Mesendoderm (in vitro differentiated cells): ENCODE data around the gene MSRB3.

Experiments used
- DNase-seq: peaks from one replicate; pipeline ENCODE4 v3.0.0; 2013
- H2AK5ac ChIP-seq: 2 replicates; pipeline ENCODE4 v1.6.1; 2013; ENCODE audit warnings: low read length, inconsistent platforms
- H2BK120ac ChIP-seq: 2 replicates; pipeline ENCODE4 v1.6.1; 2013; ENCODE audit warnings: low read depth, mild to moderate bottlenecking, low read length, moderate library complexity, mixed read lengths
- H2BK15ac ChIP-seq: replicated peaks from 2 replicates; pipeline ENCODE4 v1.6.1; 2013; ENCODE audit warnings: low read depth, mild to moderate bottlenecking, moderate library complexity
- H2BK5ac ChIP-seq: 2 replicates; pipeline ENCODE4 v1.6.1; 2013; ENCODE audit warnings: low read length, inconsistent platforms
- H3K18ac ChIP-seq: 2 replicates; pipeline ENCODE4 v1.6.1; 2013; ENCODE audit warnings: mild to moderate bottlenecking, low read length, mixed read lengths
- H3K23ac ChIP-seq: one replicate; pipeline ENCODE4 v1.6.1; 2013; ENCODE audit warnings: low read length
- H3K27ac ChIP-seq: 2 replicates; pipeline ENCODE4 v1.5.1; 2013; ENCODE audit warnings: low read depth, mild to moderate bottlenecking, inconsistent platforms, low read length, moderate library complexity
- H3K27me3 ChIP-seq: 2 replicates; pipeline ENCODE4 v1.6.1; 2013; ENCODE audit warnings: low read length, control low read depth, mild to moderate bottlenecking, inconsistent platforms; ENCODE audit not compliant: insufficient read depth, poor library complexity
- H3K36me3 ChIP-seq: 2 replicates; pipeline ENCODE4 v1.6.1; 2013; ENCODE audit warnings: low read length, inconsistent platforms; ENCODE audit not compliant: control insufficient read depth, insufficient read depth
- H3K4ac ChIP-seq: one replicate; pipeline ENCODE4 v1.6.1; 2013; ENCODE audit warnings: low read depth, mild to moderate bottlenecking, low read length, moderate library complexity
- H3K4me1 ChIP-seq: 2 replicates; pipeline ENCODE4 v1.6.1; 2013; ENCODE audit warnings: low read depth, low read length, inconsistent platforms; ENCODE audit not compliant: control insufficient read depth
- H3K4me2 ChIP-seq: 2 replicates; pipeline ENCODE4 v1.6.1; 2013; ENCODE audit warnings: low read length
- H3K4me3 ChIP-seq: 2 replicates; pipeline ENCODE4 v1.5.1; 2013; ENCODE audit warnings: mild to moderate bottlenecking, low read length
- H3K56ac ChIP-seq: one replicate; pipeline ENCODE4 v1.6.1; 2013; ENCODE audit warnings: low read length
- H3K79me1 ChIP-seq: 2 replicates; pipeline ENCODE4 v1.6.1; 2013; ENCODE audit warnings: low read length, inconsistent platforms
- H3K79me2 ChIP-seq: 2 replicates; pipeline ENCODE4 v1.6.1; 2013; ENCODE audit warnings: mild to moderate bottlenecking, low read length; ENCODE audit not compliant: control insufficient read depth, insufficient read depth
- H3K9ac ChIP-seq: 2 replicates; pipeline ENCODE4 v1.6.1; 2013; ENCODE audit warnings: low read length, inconsistent platforms
- H4K5ac ChIP-seq: one replicate; pipeline ENCODE4 v1.6.1; 2013; ENCODE audit warnings: low read length
- H4K8ac ChIP-seq: one replicate; pipeline ENCODE4 v1.6.1; 2013; ENCODE audit warnings: low read depth, mild to moderate bottlenecking, control low read depth, low read length, moderate library complexity
- WGBS: extraction: QIAGEN DNeasy Blood & Tissue Kit; methylation state at CpG from one replicate; pipeline ENCODE4 v1.1.7; 2013; ENCODE audit warnings: low lambda C conversion rate, missing lambda C conversion rate; ENCODE audit not compliant: insufficient coverage; ENCODE audit errors: extremely low coverage; 5-methylcytosine and 5-hydroxymethylcytosine counted together

MSRB3 gene

GRCh38 chr12:65408441-65408840 is 130.0 kb downstream of the MSRB3 start:
- Histone ChIP-seq H2BK120ac (no peak overlapping the region), H3K9ac (no peak overlapping the region), H4K8ac (no peak overlapping the region), H3K27me3 (no peaks in the 10 kb centered on the region), H3K4me1 (no peaks in the 10 kb centered on the region), H3K27ac (no peak overlapping the region), H3K4me3 (no peak overlapping the region), H3K79me1 (no peaks in the 10 kb centered on the region), H2BK15ac (no peak overlapping the region), H3K56ac (no peak overlapping the region), H3K4me2 (no peak overlapping the region), H2BK5ac (no peak overlapping the region), H2AK5ac (no peak overlapping the region), H4K5ac (no peak overlapping the region), H3K4ac (no peak overlapping the region), H3K23ac (no peak overlapping the region), H3K36me3 (no peaks in the 10 kb centered on the region), H3K79me2 (no peaks in the 10 kb centered on the region), H3K18ac (no peak overlapping the region)
- no CpG with 5 or more reads among the region's 4 CpGs for WGBS
- DNase-seq = no peak

DNA sequence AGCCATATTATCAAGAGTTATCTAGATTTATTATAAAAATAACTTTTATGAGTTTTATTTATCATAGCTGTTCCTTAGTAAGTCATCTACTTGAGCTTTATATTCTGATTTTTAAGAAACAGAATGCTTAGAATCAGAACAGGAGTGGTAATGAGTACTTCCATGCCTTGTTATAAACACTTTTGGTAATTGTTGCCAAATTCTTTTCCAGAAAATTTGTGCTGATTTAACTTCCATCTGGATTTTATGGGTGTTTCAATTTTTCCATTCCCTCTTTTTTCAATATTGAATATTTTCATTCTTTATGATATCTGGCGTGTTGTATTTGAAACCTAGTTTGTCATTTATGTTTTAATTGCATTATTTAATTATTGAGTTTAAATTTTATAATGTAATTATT is 131.2 kb downstream of the MSRB3 start:
- Histone ChIP-seq H3K23ac (no peak overlapping the region), H2BK120ac (no peak overlapping the region), H3K4me1 (no peaks in the 10 kb centered on the region), H3K4ac (no peak overlapping the region), H3K27me3 (no peaks in the 10 kb centered on the region), H3K36me3 (no peaks in the 10 kb centered on the region), H3K27ac (no peak overlapping the region), H4K8ac (no peak overlapping the region), H3K56ac (no peak overlapping the region), H2BK15ac (no peak overlapping the region), H4K5ac (no peak overlapping the region), H3K79me1 (no peaks in the 10 kb centered on the region), H3K9ac (no peak overlapping the region), H3K18ac (no peak overlapping the region), H3K4me3 (no peak overlapping the region), H3K79me2 (no peaks in the 10 kb centered on the region), H2AK5ac (no peak overlapping the region), H3K4me2 (no peak overlapping the region), H2BK5ac (no peak overlapping the region)
- WGBS = 100% methylated on average over 1 of the region's 1 CpG
- DNase-seq = no peak

GRCh38 chr12:65411171-65411570 is 132.7 kb downstream of the MSRB3 start:
- no CpG with 5 or more reads among the region's 3 CpGs for WGBS
- no peaks in the 10 kb centered on the region for H3K27me3 ChIP-seq

GRCh38 chr12:65414526-65414925 is 136.0 kb downstream of the MSRB3 start:
- DNase-seq = no peak
- H3K18ac ChIP-seq = no peak overlapping the region
- no peak overlapping the region for H2BK120ac ChIP-seq
- no peak overlapping the region for H3K27ac ChIP-seq
- H3K4me1 ChIP-seq = no peaks in the 10 kb centered on the region
- H3K36me3 ChIP-seq = no peaks in the 10 kb centered on the region
- no CpG with 5 or more reads among the region's 5 CpGs for WGBS
- no peak overlapping the region for H3K23ac ChIP-seq
- no peak overlapping the region for H4K5ac ChIP-seq
- no peak overlapping the region for H3K56ac ChIP-seq
- no peak overlapping the region for H3K4ac ChIP-seq
- no peak overlapping the region for H4K8ac ChIP-seq
- H2AK5ac ChIP-seq = no peak overlapping the region
- no peaks in the 10 kb centered on the region for H3K79me1 ChIP-seq
- no peaks in the 10 kb centered on the region for H3K27me3 ChIP-seq
- no peak overlapping the region for H3K4me3 ChIP-seq
- H3K4me2 ChIP-seq = no peak overlapping the region
- no peak overlapping the region for H2BK5ac ChIP-seq
- H2BK15ac ChIP-seq = no peak overlapping the region
- H3K9ac ChIP-seq = no peak overlapping the region
- no peaks in the 10 kb centered on the region for H3K79me2 ChIP-seq

More at GRCh38 chr12:65411171-65411570, 132.7 kb downstream of the MSRB3 start:
- Histone ChIP-seq H4K5ac (no peak overlapping the region), H3K79me2 (no peaks in the 10 kb centered on the region), H3K23ac (no peak overlapping the region), H3K27ac (no peak overlapping the region), H2BK120ac (no peak overlapping the region), H3K56ac (no peak overlapping the region), H3K4ac (no peak overlapping the region), H3K9ac (no peak overlapping the region), H2BK15ac (no peak overlapping the region), H2BK5ac (no peak overlapping the region), H3K18ac (no peak overlapping the region), H3K4me3 (no peak overlapping the region), H3K36me3 (no peaks in the 10 kb centered on the region), H3K79me1 (no peaks in the 10 kb centered on the region), H4K8ac (no peak overlapping the region), H3K4me1 (no peaks in the 10 kb centered on the region), H3K4me2 (no peak overlapping the region), H2AK5ac (no peak overlapping the region)
- DNase-seq = no peak

DNA sequence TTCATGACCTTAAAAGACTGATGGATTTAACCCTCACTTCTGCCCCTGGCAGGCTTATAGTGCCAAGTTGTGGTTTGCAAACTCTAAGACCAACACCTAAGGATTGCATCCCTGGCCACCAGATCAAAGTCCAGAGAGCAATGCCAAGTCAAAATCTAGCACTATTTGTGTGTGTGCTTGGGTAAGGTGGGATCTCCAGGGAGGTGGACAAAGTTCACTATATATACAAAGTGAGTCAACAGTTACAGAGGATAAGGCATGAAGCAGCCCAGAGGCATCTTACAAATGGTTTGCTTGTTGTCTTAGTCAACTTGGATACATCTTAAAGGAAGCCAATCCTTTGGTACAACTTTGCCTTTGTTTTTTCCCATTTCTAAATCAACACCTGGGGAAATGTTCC is 137.3 kb downstream of the MSRB3 start:
- Histone ChIP-seq H2BK120ac (no peak overlapping the region), H3K27me3 (no peaks in the 10 kb centered on the region), H3K4me3 (no peak overlapping the region), H3K18ac (no peak overlapping the region), H3K23ac (no peak overlapping the region), H3K4me1 (no peaks in the 10 kb centered on the region), H3K79me2 (no peaks in the 10 kb centered on the region), H3K56ac (no peak overlapping the region), H3K36me3 (no peaks in the 10 kb centered on the region), H3K79me1 (no peaks in the 10 kb centered on the region), H3K4me2 (no peak overlapping the region), H2AK5ac (no peak overlapping the region), H3K27ac (no peak overlapping the region), H2BK15ac (no peak overlapping the region), H4K8ac (no peak overlapping the region), H2BK5ac (no peak overlapping the region), H3K4ac (no peak overlapping the region), H3K9ac (no peak overlapping the region), H4K5ac (no peak overlapping the region)
- DNase-seq = no peak

DNA sequence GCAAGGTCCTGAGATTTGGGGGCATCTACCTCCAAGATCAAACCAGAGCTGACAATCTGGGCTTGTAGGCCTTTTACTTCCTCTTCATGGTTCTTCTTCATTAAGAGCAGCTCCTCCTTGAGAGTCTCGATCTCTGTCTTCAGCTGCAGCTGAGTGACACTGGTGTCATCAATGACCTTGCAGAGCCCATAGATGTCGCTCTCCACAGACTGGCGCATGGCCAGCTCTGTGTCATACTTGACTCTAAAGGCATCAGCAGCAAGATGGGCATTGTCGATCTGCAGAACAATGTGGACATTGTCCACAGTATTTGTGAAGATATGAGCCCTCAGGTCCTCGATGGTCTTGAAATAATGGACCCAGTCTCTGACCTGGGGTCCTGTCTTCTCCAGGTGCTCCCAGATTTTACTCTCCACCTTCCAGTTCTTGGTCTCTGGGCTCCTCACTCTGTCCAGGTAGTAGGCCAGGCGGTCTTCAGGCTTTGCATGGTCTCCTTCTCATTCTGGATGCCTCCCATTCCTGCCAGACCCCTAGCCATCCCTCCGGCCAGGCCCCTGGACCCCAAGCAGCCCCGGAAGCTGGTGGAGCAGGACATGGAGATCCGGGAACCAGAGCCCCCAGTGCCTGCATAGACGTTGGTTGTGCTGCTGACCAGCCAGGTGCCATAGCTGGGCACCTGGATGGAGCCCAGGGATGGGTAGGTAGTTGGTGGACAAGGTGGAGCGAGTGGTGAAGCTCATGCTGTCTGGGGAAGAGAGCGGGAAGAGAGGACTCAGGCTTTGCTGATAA is 141.0 kb downstream of the MSRB3 start:
- Histone ChIP-seq H3K79me1 (no peaks in the 10 kb centered on the region), H3K4me3 (no peak overlapping the region), H2BK15ac (no peak overlapping the region), H3K23ac (no peak overlapping the region), H3K36me3 (no peaks in the 10 kb centered on the region), H3K4me1 (no peaks in the 10 kb centered on the region), H4K5ac (no peak overlapping the region), H3K56ac (no peak overlapping the region), H2AK5ac (no peak overlapping the region), H3K4ac (no peak overlapping the region), H3K79me2 (no peaks in the 10 kb centered on the region), H3K27ac (no peak overlapping the region), H2BK5ac (no peak overlapping the region), H3K18ac (no peak overlapping the region), H3K27me3 (no peaks in the 10 kb centered on the region), H3K4me2 (no peak overlapping the region), H4K8ac (no peak overlapping the region), H3K9ac (no peak overlapping the region), H2BK120ac (no peak overlapping the region)
- WGBS = no CpG with 5 or more reads among the region's 12 CpGs
- no peak for DNase-seq
